ENCODE data around the gene CALD1. TPM values are rescaled to one million over a fixed set of nuclear protein-coding genes. Genes with fewer than 3 reads are reported as not detected.
A peak's percentile ranks its signal among the peaks of the same experiment; 100 is the strongest.

CALD1 gene
- total RNA-seq, 1 donor from 2014 or later, result 352 TPM

DNA sequence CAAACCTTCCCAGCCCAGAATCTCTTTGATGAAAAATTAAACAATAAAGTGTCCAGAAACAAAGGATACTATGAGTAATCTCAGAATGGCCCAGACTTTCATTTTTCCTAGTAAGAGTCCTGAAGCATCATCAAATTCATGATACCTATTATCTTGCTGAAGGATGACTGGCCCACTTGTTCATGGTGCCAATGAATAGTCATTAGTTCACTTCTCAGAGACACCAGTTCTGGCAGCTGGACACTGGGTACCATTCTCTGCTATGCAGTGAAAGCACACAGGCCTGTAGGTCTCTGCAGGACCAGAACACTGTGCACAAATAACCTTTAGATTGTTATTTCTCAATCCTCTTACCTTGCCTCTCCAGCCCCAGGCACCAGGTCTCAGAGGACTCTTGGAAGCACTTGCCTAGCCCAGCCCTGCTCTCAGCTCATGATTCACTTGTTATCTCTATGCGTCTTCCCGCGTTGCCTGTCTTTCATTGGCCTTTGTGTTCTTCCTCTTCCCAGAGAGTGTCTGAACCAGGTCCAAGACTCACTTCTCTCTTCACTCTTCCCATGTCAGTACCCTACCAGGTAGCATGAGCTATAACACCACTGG, 108.8 kb downstream of the CALD1 start:
- peaks cover 0 to 4% of the 10 kb centered on the region in 2 donors for H3K36me3 ChIP-seq
- H3K4me1 ChIP-seq, result peaks cover 19 to 70% of the 10 kb centered on the region in 2 donors
- no peak overlapping the region for H3K4me3 ChIP-seq
- DNase-seq (ENCODE audit: low spot score in 2 of 2), result no peak
- TF ChIP-seq, protein P1, sequence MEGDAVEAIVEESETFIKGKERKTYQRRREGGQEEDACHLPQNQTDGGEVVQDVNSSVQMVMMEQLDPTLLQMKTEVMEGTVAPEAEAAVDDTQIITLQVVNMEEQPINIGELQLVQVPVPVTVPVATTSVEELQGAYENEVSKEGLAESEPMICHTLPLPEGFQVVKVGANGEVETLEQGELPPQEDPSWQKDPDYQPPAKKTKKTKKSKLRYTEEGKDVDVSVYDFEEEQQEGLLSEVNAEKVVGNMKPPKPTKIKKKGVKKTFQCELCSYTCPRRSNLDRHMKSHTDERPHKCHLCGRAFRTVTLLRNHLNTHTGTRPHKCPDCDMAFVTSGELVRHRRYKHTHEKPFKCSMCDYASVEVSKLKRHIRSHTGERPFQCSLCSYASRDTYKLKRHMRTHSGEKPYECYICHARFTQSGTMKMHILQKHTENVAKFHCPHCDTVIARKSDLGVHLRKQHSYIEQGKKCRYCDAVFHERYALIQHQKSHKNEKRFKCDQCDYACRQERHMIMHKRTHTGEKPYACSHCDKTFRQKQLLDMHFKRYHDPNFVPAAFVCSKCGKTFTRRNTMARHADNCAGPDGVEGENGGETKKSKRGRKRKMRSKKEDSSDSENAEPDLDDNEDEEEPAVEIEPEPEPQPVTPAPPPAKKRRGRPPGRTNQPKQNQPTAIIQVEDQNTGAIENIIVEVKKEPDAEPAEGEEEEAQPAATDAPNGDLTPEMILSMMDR (IDR thresholded peaks at IDR 0.05), result no peak
- no peaks in the 10 kb centered on the region for H3K9me3 ChIP-seq
- intact Hi-C loops (cut with DNase I), result loop anchor here (5.0 kb wide), 1 partner anchor 44 kb away; no protein-coding TSS in a partner anchor
- H3K27ac ChIP-seq, result peak overlapping the region; percentile 51 to 85
- H3K27me3 ChIP-seq, result no peaks in the 10 kb centered on the region

- H3K4me1 ChIP-seq, result peaks cover 19 to 59% of the 10 kb centered on the region in 2 donors
- peak; percentile 22 to 81 for DNase-seq (ENCODE audit: low spot score in 2 of 2)
- intact Hi-C loops (cut with DNase I), result no loop called here
- H3K27me3 ChIP-seq, result no peaks in the 10 kb centered on the region
- H3K36me3 ChIP-seq, result no peaks in the 10 kb centered on the region
- peak overlapping the region; percentile 48 to 59 for H3K4me3 ChIP-seq
- H3K9me3 ChIP-seq, result peaks cover 0 to 4% of the 10 kb centered on the region in 2 donors
- TF ChIP-seq, protein P1 (IDR thresholded peaks at IDR 0.05), result no peak
- H3K27ac ChIP-seq, result peak overlapping the region; percentile 77 to 85
Measured at GRCh38 chr7:134890246-134891240, 111.1 kb downstream of the CALD1 start.

DNA sequence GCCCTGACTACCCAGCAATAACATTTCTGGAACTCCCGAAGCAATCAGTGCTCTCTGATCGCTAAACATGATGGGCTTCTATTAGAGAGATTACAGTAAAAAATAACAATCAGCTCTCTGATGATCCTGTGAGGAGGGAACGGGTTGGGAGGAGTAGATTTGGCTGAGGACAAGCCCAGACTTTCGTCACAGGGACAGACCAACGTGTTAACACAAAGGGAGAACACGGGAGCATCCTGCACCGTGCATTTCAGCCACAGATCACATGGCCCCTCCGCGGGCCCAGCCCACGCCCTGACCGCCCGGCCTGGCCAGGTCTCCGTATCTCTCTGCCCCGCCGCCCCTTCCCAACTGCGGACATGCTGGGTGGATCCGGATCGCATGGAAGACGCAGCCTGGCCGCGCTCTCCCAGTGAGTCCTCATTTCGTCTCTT, 111.8 kb downstream of the CALD1 start:
- DNase-seq (ENCODE audit: low spot score in 2 of 2), result peak in 1 of 2 donors; percentile 75
- TF ChIP-seq, protein P1 (IDR thresholded peaks at IDR 0.05), result no peak
- intact Hi-C loops (cut with DNase I), result no loop called here
- peaks cover 0 to 2% of the 10 kb centered on the region in 2 donors for H3K36me3 ChIP-seq
- peak overlapping the region; percentile 77 to 85 for H3K27ac ChIP-seq
- no peaks in the 10 kb centered on the region for H3K27me3 ChIP-seq
- H3K4me1 ChIP-seq, result peaks cover 19 to 51% of the 10 kb centered on the region in 2 donors
- peaks cover 0 to 10% of the 10 kb centered on the region in 2 donors for H3K9me3 ChIP-seq
- peak overlapping the region; percentile 48 to 59 for H3K4me3 ChIP-seq

DNA sequence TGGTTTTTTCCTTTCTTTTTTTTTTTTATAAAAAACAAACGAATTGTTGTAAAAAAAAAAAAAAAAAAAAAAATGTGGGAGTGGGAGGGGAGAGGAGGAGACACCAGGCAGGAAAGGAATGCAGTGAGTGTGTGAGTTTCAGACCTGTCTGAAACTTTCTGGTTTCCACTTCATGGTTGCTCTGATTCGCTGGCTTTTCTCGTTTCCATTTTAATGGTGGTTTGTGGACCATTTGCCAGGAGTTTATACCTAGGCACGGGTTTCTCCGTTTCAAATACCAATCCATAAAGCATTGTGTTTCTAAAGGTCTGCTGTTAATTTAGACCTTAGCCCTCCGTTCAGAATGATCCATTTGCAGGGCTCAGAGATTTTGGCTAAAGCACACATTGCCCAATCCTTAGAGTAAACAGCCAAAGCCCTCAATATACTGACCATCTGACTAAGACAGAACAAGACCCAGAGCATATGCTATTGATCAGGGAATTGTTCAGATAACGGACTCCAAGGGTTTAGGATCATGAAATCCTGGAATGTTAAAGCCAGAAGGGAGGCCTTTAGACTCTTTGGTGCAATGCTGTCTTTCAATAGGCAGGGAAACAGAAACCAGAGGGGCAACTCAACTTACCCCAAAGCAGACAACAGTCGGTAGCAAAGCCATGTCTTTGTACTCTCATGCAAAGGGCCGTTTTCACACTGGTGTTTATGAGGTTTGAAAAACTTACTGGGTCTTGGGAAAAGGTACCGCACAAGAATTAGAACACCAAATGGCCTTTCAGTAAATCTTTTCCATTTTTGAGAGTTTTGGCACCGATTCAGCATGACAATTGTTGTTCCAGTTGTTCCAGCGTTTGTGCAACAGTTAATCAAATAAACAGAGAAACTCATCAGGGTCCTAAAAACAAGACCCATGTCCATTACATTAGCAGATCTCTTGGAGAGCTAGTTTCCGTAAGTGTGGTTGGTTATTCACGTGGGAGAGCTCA, 112.6 kb downstream of the CALD1 start:
- Histone ChIP-seq H3K27me3 (no peaks in the 10 kb centered on the region), H3K4me3 (peak overlapping the region; percentile 48 to 59), H3K27ac (peak overlapping the region; percentile 77 to 85), H3K4me1 (peaks cover 15 to 44% of the 10 kb centered on the region in 2 donors), H3K9me3 (peaks cover 0 to 10% of the 10 kb centered on the region in 2 donors), H3K36me3 (peaks cover 0 to 3% of the 10 kb centered on the region in 2 donors)
- TF ChIP-seq, protein P1 (IDR thresholded peaks at IDR 0.05), result no peak
- intact Hi-C loops (cut with DNase I), result no loop called here
- DNase-seq (ENCODE audit: low spot score in 2 of 2), result no peak

DNA sequence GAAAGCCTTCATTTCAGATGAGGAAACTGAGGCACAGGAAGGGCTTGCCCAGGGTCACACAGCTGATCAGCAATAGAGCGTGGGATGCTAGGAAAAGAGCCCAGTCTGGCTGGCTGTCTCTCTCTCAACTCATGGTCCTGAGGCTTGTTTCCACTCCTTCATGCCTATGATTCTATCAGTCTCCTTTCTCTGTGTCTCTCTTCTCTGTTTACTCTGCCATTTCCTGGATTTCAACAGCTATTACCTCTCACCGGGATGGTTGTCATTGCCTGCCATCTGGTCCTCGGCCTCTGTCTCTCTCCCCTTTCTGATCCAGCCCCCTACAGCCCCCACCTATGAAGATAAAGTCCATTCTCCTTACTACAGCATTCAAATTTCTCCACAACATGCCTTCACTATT, 113.5 kb downstream of the CALD1 start:
- no peak for DNase-seq (ENCODE audit: low spot score in 2 of 2)
- Histone ChIP-seq H3K4me1 (peaks cover 12 to 37% of the 10 kb centered on the region in 2 donors), H3K27me3 (no peaks in the 10 kb centered on the region), H3K36me3 (peaks cover 3 to 4% of the 10 kb centered on the region in 2 donors), H3K27ac (peak overlapping the region; percentile 77 to 85), H3K9me3 (peaks cover 0 to 10% of the 10 kb centered on the region in 2 donors), H3K4me3 (peak overlapping the region in 1 of 2 donors; percentile 59)
- TF ChIP-seq, protein P1 (IDR thresholded peaks at IDR 0.05), result no peak
- intact Hi-C loops (cut with DNase I), result no loop called here
